Ishikawa (cell line): ENCODE results near the gene ODR4.

Experiments used
- EP300 ChIP-seq: IDR thresholded peaks from 2 replicates; pipeline ENCODE4 v1.6.1; 2012; ENCODE audit warnings: borderline replicate concordance
- ZBTB7A ChIP-seq: IDR thresholded peaks from 2 replicates; pipeline ENCODE4 v1.6.1; 2012; ENCODE audit warnings: low read depth
- TF ChIP-seq, protein P1 (sequence below): IDR thresholded peaks from 2 replicates; pipeline ENCODE4 v1.6.1; 2012; ENCODE audit warnings: low read depth, mild to moderate bottlenecking
- TF ChIP-seq, protein P2 (sequence below): IDR thresholded peaks from 2 replicates; pipeline ENCODE4 v1.6.1; 2012

The ODR4 gene

DNA sequence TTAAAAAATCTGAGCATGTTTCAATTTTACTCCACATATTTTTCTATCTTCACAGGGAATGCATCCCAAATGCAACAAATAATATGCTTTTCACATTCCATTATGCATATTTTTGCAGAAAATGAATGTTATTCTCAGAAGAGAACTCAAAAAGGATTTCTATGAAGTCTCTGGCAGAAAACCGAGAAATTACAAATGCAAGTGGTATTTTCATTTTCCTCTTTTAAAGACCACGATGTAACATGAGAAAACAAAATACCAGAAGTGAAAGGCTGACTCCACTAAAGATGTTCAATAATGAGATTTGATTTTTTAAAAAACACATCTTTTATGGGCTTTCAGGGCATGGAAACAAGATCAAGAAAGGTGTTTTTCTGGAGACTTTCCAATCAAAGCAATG, 90.3 kb downstream of the ODR4 start:
- no peak for TF ChIP-seq EP300
- TF ChIP-seq, protein P1, sequence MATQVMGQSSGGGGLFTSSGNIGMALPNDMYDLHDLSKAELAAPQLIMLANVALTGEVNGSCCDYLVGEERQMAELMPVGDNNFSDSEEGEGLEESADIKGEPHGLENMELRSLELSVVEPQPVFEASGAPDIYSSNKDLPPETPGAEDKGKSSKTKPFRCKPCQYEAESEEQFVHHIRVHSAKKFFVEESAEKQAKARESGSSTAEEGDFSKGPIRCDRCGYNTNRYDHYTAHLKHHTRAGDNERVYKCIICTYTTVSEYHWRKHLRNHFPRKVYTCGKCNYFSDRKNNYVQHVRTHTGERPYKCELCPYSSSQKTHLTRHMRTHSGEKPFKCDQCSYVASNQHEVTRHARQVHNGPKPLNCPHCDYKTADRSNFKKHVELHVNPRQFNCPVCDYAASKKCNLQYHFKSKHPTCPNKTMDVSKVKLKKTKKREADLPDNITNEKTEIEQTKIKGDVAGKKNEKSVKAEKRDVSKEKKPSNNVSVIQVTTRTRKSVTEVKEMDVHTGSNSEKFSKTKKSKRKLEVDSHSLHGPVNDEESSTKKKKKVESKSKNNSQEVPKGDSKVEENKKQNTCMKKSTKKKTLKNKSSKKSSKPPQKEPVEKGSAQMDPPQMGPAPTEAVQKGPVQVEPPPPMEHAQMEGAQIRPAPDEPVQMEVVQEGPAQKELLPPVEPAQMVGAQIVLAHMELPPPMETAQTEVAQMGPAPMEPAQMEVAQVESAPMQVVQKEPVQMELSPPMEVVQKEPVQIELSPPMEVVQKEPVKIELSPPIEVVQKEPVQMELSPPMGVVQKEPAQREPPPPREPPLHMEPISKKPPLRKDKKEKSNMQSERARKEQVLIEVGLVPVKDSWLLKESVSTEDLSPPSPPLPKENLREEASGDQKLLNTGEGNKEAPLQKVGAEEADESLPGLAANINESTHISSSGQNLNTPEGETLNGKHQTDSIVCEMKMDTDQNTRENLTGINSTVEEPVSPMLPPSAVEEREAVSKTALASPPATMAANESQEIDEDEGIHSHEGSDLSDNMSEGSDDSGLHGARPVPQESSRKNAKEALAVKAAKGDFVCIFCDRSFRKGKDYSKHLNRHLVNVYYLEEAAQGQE = no peak
- TF ChIP-seq, protein P2, sequence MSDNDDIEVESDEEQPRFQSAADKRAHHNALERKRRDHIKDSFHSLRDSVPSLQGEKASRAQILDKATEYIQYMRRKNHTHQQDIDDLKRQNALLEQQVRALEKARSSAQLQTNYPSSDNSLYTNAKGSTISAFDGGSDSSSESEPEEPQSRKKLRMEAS = no peak
- no peak for TF ChIP-seq ZBTB7A
